ENCODE results near the gene IGFL1. TPM values are rescaled to one million over a fixed set of nuclear protein-coding genes. Genes with fewer than 3 reads are reported as not detected.

The IGFL1 gene
- total and polyA plus RNA-seq, 2 of the 4 experiments (the other 2 are of a cell fraction) = not detected

- Histone ChIP-seq H3K27me3 (ENCODE audit: control insufficient read depth, insufficient read depth, low read length) (peaks cover 59% of the 10 kb centered on the region), H2AK5ac (ENCODE audit: low read depth, low read length) (no peak overlapping the region), H2BK20ac (ENCODE audit: low read depth, low read length) (no peak overlapping the region), H2BK15ac (ENCODE audit: low read depth, low read length) (no peak overlapping the region), H3K4me1 (ENCODE audit: control insufficient read depth, insufficient read depth, low read length) (no peaks in the 10 kb centered on the region; the same call in 1 of the 2 replicates), H2AK9ac (replicated peaks; ENCODE audit: low read depth, low read length, poor library complexity) (no peak overlapping the region), H3K4ac (ENCODE audit: low read depth, low read length) (no peak overlapping the region), H3K36me3 (ENCODE audit: control insufficient read depth, insufficient read depth, low read length) (no peaks in the 10 kb centered on the region), H3K4me2 (ENCODE audit: low read depth, low read length) (no peak overlapping the region), H4K20me1 (ENCODE audit: insufficient read depth, low read length) (0 out of 2 replicates have a peak, but pooled peaks cover 4% of the 10 kb centered on the region), H3K79me1 (ENCODE audit: low read depth in 1 of 2, low read length in 2 of 2) (no peaks in the 10 kb centered on the region), H3K14ac (replicated peaks; ENCODE audit: low read depth, low read length) (no peak overlapping the region), H3K56ac (ENCODE audit: extremely low read depth, insufficient read depth, low read length) (no peak overlapping the region), H3K4me3 (ENCODE audit: insufficient read depth, low read depth, low read length) (no peak overlapping the region), H4K8ac (ENCODE audit: low read depth in 2 of 2, low read length in 2 of 2) (no peak overlapping the region), H4K91ac (ENCODE audit: insufficient read depth, low read depth, low read length) (no peak overlapping the region), H4K5ac (ENCODE audit: low read depth, low read length) (no peak overlapping the region), H3K23ac (ENCODE audit: low read depth, low read length) (no peak overlapping the region), H2BK5ac (ENCODE audit: low read depth, low read length, poor library complexity, severe bottlenecking) (no peak overlapping the region), H3K9ac (ENCODE audit: low read depth, low read length) (no peak overlapping the region), H3K9me1 (ENCODE audit: insufficient read depth, low read length) (no peaks in the 10 kb centered on the region), H3K18ac (ENCODE audit: low read depth, low read length) (no peak overlapping the region), H3K27ac (ENCODE audit: insufficient read depth, low read length) (no peak overlapping the region), H3K9me3 (ENCODE audit: control insufficient read depth, insufficient read depth, low read length) (no peaks in the 10 kb centered on the region), H2BK120ac (ENCODE audit: low read depth, low read length) (no peak overlapping the region), H2AFZ (replicated peaks; ENCODE audit: low read length, poor library complexity) (no peak overlapping the region)
- dilution Hi-C loops (cut with HindIII; ENCODE audit: low sequenced_read_pairs, unreplicated experiment) = no loop called here
- 23% methylated on average over 3 of the region's 8 CpGs; no CpG with 5 or more reads in 1 of the 2 experiments for WGBS, 2 experiments (ENCODE audit: extremely low coverage in 2 of 2, insufficient read length in 1 of 2)
- POLR2A ChIA-PET (ENCODE audit: unreplicated experiment) = no interaction called here
- in situ Hi-C loops (cut with MboI; ENCODE audit: low sequenced_read_pairs) = no loop called here
- TF ChIP-seq RFX5 (IDR thresholded peaks at IDR 0.05; ENCODE audit: low read depth, low read length) = no peak
- TF ChIP-seq FOS (IDR thresholded peaks at IDR 0.05; ENCODE audit: low read depth, low read length) = no peak
- no peak for TF ChIP-seq RAD21 (IDR thresholded peaks at IDR 0.05; ENCODE audit: low read length)
- TF ChIP-seq ELK1 (IDR thresholded peaks at IDR 0.05; ENCODE audit: borderline replicate concordance, low read depth, low read length) = no peak
- no peak for TF ChIP-seq CHD1 (IDR thresholded peaks at IDR 0.05; ENCODE audit: low read depth, low read length)
- TF ChIP-seq NFE2L2 (IDR thresholded peaks at IDR 0.05; ENCODE audit: low read depth, low read length) = no peak
- no peak for TF ChIP-seq MAZ (IDR thresholded peaks at IDR 0.05; ENCODE audit: borderline replicate concordance, low read depth, low read length)
- no peak for TF ChIP-seq MAFK (IDR thresholded peaks at IDR 0.05; ENCODE audit: low read depth, low read length)
- TF ChIP-seq RCOR1 (IDR thresholded peaks at IDR 0.05; ENCODE audit: insufficient replicate concordance, low read length) = no peak
- no peak for TF ChIP-seq POLR2A (IDR thresholded peaks at IDR 0.05; ENCODE audit: low read depth, low read length)
- no peak for TF ChIP-seq CTCF (conservative IDR thresholded peaks at IDR 0.05; ENCODE audit: low read depth, low read length)
- TF ChIP-seq MXI1 (IDR thresholded peaks at IDR 0.05; ENCODE audit: borderline replicate concordance, low read depth, low read length) = no peak
- no peak for TF ChIP-seq USF2 (IDR thresholded peaks at IDR 0.05; ENCODE audit: low read depth, low read length)
- no peak for TF ChIP-seq BHLHE40 (IDR thresholded peaks at IDR 0.05; ENCODE audit: low read depth, low read length)
- no TSS peak for BruUV-seq (replicated peaks)
- no peak for DNase-seq
- intact Hi-C loops (cut with micrococcal nuclease) = no loop called here
- CTCF ChIA-PET = no interaction called here
- no peak for ATAC-seq (ENCODE audit: low read depth)
Observed at GRCh38 chr19:46196410-46197124, 33.0 kb upstream of the IGFL1 start.
